LNCaP clone FGC (cell line): ENCODE results near the gene PHF19.

Experiments
- DNase-seq: peaks from one replicate; pipeline ENCODE4 v3.0.0-alpha.2; 2011; ENCODE audit warnings: low read depth
- H3K4me3 ChIP-seq: 2 replicates; pipeline ENCODE4 v1.5.1; 2011; ENCODE audit warnings: mild to moderate bottlenecking, low read depth, low read length, control low read depth
- CTCF ChIP-seq: IDR thresholded peaks from 2 replicates; pipeline ENCODE4 v1.5.1; 2012; ENCODE audit warnings: mild to moderate bottlenecking; ENCODE audit not compliant: control insufficient read depth, insufficient read depth; ENCODE audit errors: extremely low read depth

PHF19 gene

GRCh38 chr9:120912958-120913646 is 36.1 kb upstream of the PHF19 start:
- no peak for TF ChIP-seq CTCF
- no peak overlapping the region for H3K4me3 ChIP-seq
- no peak for DNase-seq

- no peak for DNase-seq
- no peak for TF ChIP-seq CTCF
Measured at GRCh38 chr9:120911295-120911837, 34.4 kb upstream of the PHF19 start.

GRCh38 chr9:120910643-120911042 is 33.7 kb upstream of the PHF19 start:
- DNase-seq = no peak
- no peak overlapping the region for H3K4me3 ChIP-seq
- no peak for TF ChIP-seq CTCF

More at GRCh38 chr9:120911295-120911837, 34.4 kb upstream of the PHF19 start:
- no peak overlapping the region for H3K4me3 ChIP-seq

GRCh38 chr9:120909904-120910303 is 32.9 kb upstream of the PHF19 start:
- TF ChIP-seq CTCF = no peak
- DNase-seq = no peak
- no peak overlapping the region for H3K4me3 ChIP-seq

- no peak for DNase-seq
- H3K4me3 ChIP-seq = no peak overlapping the region
- no peak for TF ChIP-seq CTCF
Measured at GRCh38 chr9:120905315-120906164, 28.6 kb upstream of the PHF19 start.

- no peak overlapping the region for H3K4me3 ChIP-seq
- DNase-seq = no peak
- TF ChIP-seq CTCF = no peak
Measured at GRCh38 chr9:120904978-120905301, 28.0 kb upstream of the PHF19 start.
